ENCODE results near the gene AMY1A.
"Not testable (repeated sequence)": the region's sequence is repeated elsewhere in the genome, so short reads cannot be mapped to it uniquely, and the experiment has no call there.

GRCh38 chr1:103697430-103697829, 41.9 kb downstream of the AMY1A start:
- not testable (repeated sequence) for TF ChIP-seq CTCF (IDR thresholded peaks at IDR 0.05); EZH2 (IDR thresholded peaks at IDR 0.05; ENCODE audit: borderline replicate concordance, insufficient read depth, low read depth, low read length, poor library complexity, severe bottlenecking)

Measured in B cell (primary cell).